PFSK-1 (cell line): ENCODE measurements around the gene HOXB2.

Source experiments
- POLR2AphosphoS5 ChIP-seq: IDR thresholded peaks from 2 replicates; pipeline ENCODE4 v1.6.1; 2012; ENCODE audit warnings: low read depth, mild to moderate bottlenecking, control low read depth, low read length, moderate library complexity
- TAF1 ChIP-seq: IDR thresholded peaks from 2 replicates; pipeline ENCODE4 v1.6.1; 2012; ENCODE audit warnings: low read length, control low read depth, borderline replicate concordance; ENCODE audit not compliant: insufficient read depth

DNA sequence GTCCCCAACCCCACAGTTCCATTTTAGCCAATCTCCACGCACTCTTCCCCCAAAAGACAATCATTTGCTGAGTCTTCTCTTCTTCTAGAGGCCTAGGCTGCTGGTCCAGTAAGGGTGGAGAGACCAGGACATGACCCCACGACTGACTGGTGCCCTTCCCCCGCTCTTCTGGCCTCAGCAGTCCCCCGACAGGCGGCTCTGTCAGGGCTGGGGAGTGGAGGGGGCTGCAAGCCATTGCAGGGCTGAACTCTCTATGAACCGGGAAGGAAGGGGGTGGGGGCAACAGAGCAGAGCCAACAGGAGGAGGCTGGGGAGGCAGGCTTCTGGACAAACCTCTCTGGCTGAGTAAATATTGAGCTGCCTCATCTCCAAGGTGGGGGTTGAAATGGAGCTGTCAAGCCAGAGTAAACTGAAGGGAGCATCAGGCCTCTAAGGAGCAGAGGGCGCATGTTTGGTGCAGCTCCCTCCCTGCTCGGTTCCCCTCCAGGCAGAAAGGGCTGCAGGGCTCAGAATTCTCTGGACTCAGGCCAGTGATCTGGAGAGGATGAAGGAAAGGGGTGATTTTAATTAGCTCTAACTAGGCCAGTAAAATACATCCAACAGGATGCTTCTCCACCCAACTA is 22.8 kb downstream of the HOXB2 start:
- no peak for TF ChIP-seq POLR2AphosphoS5
- TF ChIP-seq TAF1 = no peak
